Activated CD4-positive, alpha-beta T cell treated with anti-CD3 and anti-CD28 coated beads, Interleukin-2, amount 10 ng/mL, durations not matched to agents 24 days and 14 days (primary cell): ENCODE data around the gene CCR8. TPM values are rescaled to one million over a fixed set of nuclear protein-coding genes. Genes with fewer than 3 reads are reported as not detected.

ENCODE experiments used
- DNase-seq: peaks from one replicate; pipeline ENCODE4 v3.0.0; 2022
- H3K27ac Mint-ChIP-seq: one replicate; pipeline ENCODE4 v1.8.0; 2022; ENCODE audit warnings: mild to moderate bottlenecking, mixed read lengths
- H3K27me3 Mint-ChIP-seq: one replicate; pipeline ENCODE4 v1.8.0; 2022; ENCODE audit warnings: mixed read lengths
- H3K36me3 Mint-ChIP-seq: one replicate; pipeline ENCODE4 v1.8.0; 2022; ENCODE audit warnings: low read depth, mild to moderate bottlenecking, mixed read lengths
- H3K4me1 Mint-ChIP-seq: one replicate; pipeline ENCODE4 v1.8.0; 2021; ENCODE audit warnings: mixed read lengths
- H3K4me3 Mint-ChIP-seq: one replicate; pipeline ENCODE4 v1.8.0; 2022; ENCODE audit warnings: mild to moderate bottlenecking, moderate library complexity, mixed read lengths
- H3K9me3 Mint-ChIP-seq: one replicate; pipeline ENCODE4 v1.8.0; 2021; ENCODE audit warnings: mixed read lengths
- intact Hi-C: fragments of 100-400 bp; cut with micrococcal nuclease; formaldehyde crosslinking; loops from one replicate; pipeline ENCODE4 v1.15.1; 2023
- total RNA-seq: library from RNA; stranded (reverse); gene quantifications from 2 replicates; pipeline ENCODE4 v1.2.3, GENCODE V29; 2022

The CCR8 gene
- total RNA-seq, 1 donor from 2014 or later, result 5.7 TPM

DNA sequence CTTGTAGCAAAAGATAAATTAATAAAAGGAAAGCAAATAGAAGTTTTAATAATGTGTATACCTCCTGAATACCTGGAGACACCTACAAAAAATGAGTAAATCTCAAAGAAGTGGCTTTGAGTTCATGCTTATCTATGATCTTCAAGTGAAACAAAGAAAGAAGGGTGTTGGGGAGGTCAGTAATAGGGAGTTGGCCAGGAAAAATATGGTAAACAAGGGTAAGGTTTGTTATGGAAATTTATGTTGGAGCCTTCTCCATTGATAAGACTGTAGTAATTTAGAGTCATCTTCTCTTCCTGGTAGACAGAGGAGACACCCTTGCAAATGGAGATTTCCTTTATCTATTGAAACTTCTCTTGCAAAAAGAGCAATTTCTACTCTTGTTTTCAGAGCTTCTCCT is 6.6 kb upstream of the CCR8 start:
- peaks cover 3% of the 10 kb centered on the region for H3K9me3 Mint-ChIP-seq
- peaks cover 45% of the 10 kb centered on the region for H3K4me1 Mint-ChIP-seq
- no peak for DNase-seq
- peaks cover 4% of the 10 kb centered on the region for H3K36me3 Mint-ChIP-seq
- H3K4me3 Mint-ChIP-seq, result peak overlapping the region; percentile 32
- intact Hi-C loops, result no loop called here
- peaks cover 4% of the 10 kb centered on the region for H3K27me3 Mint-ChIP-seq
- peak overlapping the region; percentile 25 for H3K27ac Mint-ChIP-seq

DNA sequence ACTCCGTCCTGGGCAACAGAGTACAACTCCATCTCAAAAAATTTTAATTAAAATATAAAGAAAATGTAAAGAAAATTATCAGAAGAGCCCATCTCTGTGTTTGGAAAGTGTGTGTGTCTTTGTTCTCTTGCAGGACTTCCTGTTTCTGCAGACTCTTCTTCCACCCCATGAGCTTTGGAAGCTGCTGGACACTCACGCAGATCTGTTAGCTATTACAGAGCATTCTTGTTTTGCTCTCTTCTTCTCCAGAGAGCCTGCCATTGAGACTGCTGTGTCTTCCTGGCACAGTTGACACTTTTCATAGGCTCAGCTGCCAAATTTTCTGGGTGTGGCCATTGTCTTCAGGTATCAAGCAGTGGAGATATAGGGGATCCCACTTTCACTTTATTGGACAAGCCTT is 6.0 kb upstream of the CCR8 start:
- H3K4me1 Mint-ChIP-seq, result peaks cover 50% of the 10 kb centered on the region
- H3K27me3 Mint-ChIP-seq, result peaks cover 4% of the 10 kb centered on the region
- no peak overlapping the region for H3K4me3 Mint-ChIP-seq
- DNase-seq, result no peak
- peaks cover 3% of the 10 kb centered on the region for H3K9me3 Mint-ChIP-seq
- H3K36me3 Mint-ChIP-seq, result peaks cover 4% of the 10 kb centered on the region
- no peak overlapping the region for H3K27ac Mint-ChIP-seq
- intact Hi-C loops, result no loop called here

DNA sequence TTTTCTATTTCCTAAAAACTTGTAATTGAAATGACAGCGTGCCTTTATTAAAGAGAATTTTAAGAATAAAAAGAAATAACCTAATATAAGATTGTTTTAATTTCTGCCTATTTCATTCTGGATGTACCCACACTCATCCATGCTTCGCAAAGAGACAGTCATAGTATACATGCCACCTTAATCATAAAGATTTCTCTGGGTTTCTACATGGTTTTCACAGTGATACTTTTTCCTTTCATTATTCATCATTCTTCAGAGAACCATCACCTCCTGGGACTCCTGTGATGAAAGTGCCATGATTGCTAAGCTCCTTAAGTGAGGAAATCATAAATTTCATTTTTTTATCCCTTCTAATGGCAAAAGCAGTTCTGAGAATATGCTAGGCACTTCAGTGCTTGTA is 4.3 kb upstream of the CCR8 start:
- Mint-ChIP-seq H3K4me3 (no peak overlapping the region), H3K27ac (peak overlapping the region; percentile 8), H3K4me1 (peaks cover 58% of the 10 kb centered on the region), H3K27me3 (peaks cover 2% of the 10 kb centered on the region), H3K9me3 (no peaks in the 10 kb centered on the region), H3K36me3 (peaks cover 4% of the 10 kb centered on the region)
- intact Hi-C loops, result loop anchor here (1.0 kb wide), 1 partner anchor 18 kb away; no protein-coding TSS in a partner anchor
- DNase-seq, result no peak

DNA sequence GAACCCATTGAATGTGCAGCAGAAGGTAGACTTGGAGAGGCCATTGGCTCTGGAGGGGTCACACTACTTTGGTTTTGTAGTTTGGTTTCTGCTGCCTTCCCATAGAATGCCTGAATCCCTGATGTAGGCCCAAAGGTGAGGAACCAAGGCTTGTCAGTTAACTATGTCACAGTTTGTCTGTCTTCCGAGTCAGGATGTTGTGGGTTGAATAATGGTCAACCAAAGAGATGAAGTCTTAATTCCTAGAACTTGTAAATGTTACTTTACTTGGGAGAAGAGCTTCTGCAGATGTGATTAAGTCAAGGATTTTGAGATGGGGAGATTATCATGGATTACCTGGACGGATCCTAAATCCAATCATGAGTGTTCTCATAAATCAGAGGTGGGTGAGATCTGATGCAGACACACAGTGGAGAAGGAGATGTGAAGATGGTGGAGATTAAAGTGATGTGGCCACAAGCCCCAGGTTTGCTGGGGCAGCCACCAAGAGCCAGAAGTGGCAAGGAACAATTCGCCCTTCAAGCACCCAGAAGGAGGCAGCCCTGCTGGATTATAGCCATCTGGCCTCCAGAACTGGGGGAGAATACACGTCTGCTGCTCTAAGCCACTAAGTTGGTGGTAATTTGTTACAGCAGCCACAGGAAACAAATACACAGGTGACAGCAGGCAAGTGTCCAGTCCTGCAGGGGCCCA is 2.3 kb upstream of the CCR8 start:
- intact Hi-C loops, result no loop called here
- Mint-ChIP-seq H3K27me3 (no peaks in the 10 kb centered on the region), H3K36me3 (peaks cover 5% of the 10 kb centered on the region), H3K27ac (peak overlapping the region; percentile 72), H3K4me1 (peaks cover 49% of the 10 kb centered on the region), H3K9me3 (no peaks in the 10 kb centered on the region), H3K4me3 (peak overlapping the region; percentile 26)
- peak; percentile 57 for DNase-seq

DNA sequence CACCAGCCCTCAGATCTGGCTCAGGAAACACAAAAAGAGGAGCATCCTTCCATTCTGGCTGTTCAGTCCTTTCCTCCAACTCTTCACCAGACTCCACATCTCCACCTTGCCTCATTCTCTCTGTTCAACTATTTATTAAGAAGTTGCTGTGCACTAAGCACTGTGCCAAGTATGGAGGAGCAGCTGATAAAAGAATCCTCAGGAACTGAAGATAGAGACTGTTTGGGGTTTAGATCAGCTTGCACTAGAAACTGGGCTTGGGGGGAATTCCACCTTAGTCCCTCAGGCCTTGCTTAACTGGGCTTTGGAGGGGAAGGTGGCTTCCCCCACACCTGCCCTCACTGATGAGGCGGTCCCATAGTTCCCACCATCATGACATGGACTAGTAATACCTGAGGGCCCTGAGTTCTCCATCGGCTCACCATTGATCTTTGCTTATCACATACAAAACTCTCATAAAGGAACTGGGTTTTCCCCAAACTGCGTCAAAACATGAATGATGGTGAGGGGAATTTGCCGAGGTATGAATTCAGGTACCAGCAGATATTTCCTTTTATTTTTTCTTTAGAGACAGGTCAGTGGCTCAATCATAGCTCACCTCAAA is 1.7 kb upstream of the CCR8 start:
- no peaks in the 10 kb centered on the region for H3K9me3 Mint-ChIP-seq
- peak; percentile 75 for DNase-seq
- H3K4me3 Mint-ChIP-seq, result peak overlapping the region; percentile 37
- H3K27me3 Mint-ChIP-seq, result no peaks in the 10 kb centered on the region
- intact Hi-C loops, result loop anchor here (1.0 kb wide), 3 partner anchors 19 to 50 kb away; no protein-coding TSS in a partner anchor
- H3K36me3 Mint-ChIP-seq, result peaks cover 5% of the 10 kb centered on the region
- peaks cover 50% of the 10 kb centered on the region for H3K4me1 Mint-ChIP-seq
- peak overlapping the region; percentile 72 for H3K27ac Mint-ChIP-seq

DNA sequence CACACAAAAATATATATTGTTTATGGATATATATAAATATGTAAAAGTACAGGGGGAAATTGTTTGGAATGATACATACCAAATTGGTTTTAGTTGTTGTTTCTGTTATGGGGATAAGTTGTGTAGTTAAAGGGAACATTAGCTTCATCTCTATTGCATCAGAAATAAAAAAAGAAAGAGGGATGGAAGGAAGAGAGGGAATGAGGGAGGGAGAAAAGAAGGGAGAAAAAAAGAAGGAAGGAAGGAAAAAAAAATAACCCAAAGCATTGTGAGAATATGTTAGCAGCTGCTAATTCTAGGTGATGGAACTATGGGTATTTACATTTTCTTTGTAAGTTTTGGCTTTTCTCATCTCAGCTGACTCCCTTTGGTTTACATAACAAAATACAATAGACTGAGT is 1.3 kb downstream of the CCR8 start:
- Mint-ChIP-seq H3K9me3 (peaks cover 21% of the 10 kb centered on the region), H3K4me3 (peak overlapping the region; percentile 27), H3K27me3 (no peaks in the 10 kb centered on the region), H3K27ac (peak overlapping the region; percentile 40), H3K36me3 (peaks cover 19% of the 10 kb centered on the region), H3K4me1 (peaks cover 47% of the 10 kb centered on the region)
- DNase-seq, result no peak
- intact Hi-C loops, result no loop called here

DNA sequence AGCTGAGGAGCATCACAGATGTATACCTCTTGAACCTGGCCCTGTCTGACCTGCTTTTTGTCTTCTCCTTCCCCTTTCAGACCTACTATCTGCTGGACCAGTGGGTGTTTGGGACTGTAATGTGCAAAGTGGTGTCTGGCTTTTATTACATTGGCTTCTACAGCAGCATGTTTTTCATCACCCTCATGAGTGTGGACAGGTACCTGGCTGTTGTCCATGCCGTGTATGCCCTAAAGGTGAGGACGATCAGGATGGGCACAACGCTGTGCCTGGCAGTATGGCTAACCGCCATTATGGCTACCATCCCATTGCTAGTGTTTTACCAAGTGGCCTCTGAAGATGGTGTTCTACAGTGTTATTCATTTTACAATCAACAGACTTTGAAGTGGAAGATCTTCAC is 3.0 kb downstream of the CCR8 start:
- H3K4me1 Mint-ChIP-seq, result peaks cover 36% of the 10 kb centered on the region
- H3K9me3 Mint-ChIP-seq, result peaks cover 21% of the 10 kb centered on the region
- peaks cover 20% of the 10 kb centered on the region for H3K36me3 Mint-ChIP-seq
- peak; percentile 38 for DNase-seq
- H3K27ac Mint-ChIP-seq, result no peak overlapping the region
- no peaks in the 10 kb centered on the region for H3K27me3 Mint-ChIP-seq
- H3K4me3 Mint-ChIP-seq, result no peak overlapping the region
- intact Hi-C loops, result no loop called here

DNA sequence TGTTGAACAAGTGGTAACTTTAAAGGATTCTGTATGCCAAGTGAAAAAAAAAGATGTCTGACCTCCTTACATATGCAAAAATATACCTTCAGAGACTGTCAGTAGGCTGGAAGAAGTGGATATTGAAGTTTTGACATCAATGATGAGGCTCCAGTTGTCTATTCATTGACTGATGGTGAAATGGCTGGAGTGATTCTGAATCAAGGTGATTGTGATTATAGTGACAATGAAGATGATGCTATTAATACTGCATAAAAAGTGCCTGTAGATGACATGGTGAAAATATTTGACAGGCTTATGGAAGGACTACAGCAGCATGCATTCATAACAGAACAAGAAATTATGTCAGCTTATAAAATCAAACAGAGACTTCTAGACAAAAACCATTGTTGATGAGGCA is 4.1 kb downstream of the CCR8 start:
- Mint-ChIP-seq H3K4me3 (no peak overlapping the region), H3K9me3 (peaks cover 21% of the 10 kb centered on the region), H3K27ac (no peak overlapping the region), H3K4me1 (peaks cover 25% of the 10 kb centered on the region), H3K36me3 (peaks cover 20% of the 10 kb centered on the region), H3K27me3 (no peaks in the 10 kb centered on the region)
- DNase-seq, result no peak
- intact Hi-C loops, result no loop called here

DNA sequence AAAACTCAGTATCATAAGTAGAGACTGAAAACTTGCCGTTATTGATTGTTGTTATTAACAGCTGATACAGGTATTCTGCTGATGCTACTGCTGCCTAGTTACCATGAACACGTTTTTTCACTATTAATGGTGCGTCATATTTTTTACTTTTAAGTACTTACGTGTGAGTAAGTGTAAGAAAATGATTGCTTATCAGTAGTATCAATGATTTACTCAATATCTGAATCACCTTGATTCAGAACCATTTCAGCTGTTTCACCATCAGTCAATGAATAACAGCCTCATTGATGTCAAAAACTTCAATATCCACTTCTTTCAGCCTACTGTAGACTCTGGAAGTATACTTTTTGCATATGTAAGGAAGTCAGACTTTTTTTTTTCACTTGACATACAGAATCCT is 4.7 kb downstream of the CCR8 start:
- Mint-ChIP-seq H3K27me3 (no peaks in the 10 kb centered on the region), H3K4me1 (peaks cover 23% of the 10 kb centered on the region), H3K9me3 (peaks cover 21% of the 10 kb centered on the region), H3K36me3 (peaks cover 24% of the 10 kb centered on the region), H3K4me3 (no peak overlapping the region), H3K27ac (no peak overlapping the region)
- DNase-seq, result no peak
- intact Hi-C loops, result no loop called here

DNA sequence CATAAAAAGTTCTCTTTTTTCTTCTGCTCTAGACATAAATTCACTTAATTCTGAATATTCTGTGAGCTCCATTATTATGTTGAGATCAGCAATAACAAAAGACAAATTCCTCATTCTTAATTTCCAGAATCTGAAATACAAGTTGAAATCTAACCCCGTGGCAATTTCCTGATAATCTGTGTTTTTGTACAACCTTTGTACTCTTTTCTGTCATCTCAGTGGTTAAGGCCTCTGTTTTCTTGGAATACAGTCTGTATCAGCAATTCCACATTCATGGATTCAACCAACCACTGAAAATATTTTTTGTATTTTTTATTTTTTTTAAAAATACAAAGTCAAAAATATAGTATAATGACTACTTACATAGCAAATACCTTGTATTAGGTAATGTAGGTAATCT is 8.7 kb downstream of the CCR8 start:
- peaks cover 17% of the 10 kb centered on the region for H3K9me3 Mint-ChIP-seq
- no peak for DNase-seq
- no peaks in the 10 kb centered on the region for H3K27me3 Mint-ChIP-seq
- no peak overlapping the region for H3K27ac Mint-ChIP-seq
- intact Hi-C loops, result no loop called here
- peaks cover 8% of the 10 kb centered on the region for H3K4me1 Mint-ChIP-seq
- no peak overlapping the region for H3K4me3 Mint-ChIP-seq
- peaks cover 24% of the 10 kb centered on the region for H3K36me3 Mint-ChIP-seq

DNA sequence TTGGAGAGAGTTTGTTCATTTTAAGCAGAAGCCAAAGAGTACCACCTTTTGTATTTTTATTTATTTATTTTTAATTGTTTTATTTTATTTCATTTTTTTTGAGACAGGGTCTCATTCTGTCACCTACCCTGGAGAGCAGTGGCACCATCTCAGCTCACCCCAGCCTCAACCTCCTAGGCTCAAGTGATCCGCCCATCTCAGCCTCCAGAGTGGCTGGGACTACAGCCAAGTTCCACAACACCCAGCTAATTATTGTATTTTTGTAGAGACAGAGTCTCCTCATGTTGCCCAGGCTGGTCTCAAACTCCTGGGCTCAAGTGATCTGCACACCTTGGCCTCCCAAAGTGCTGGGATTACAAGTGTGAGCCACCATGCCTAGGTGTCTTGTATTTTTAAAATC is 9.6 kb downstream of the CCR8 start:
- intact Hi-C loops, result no loop called here
- H3K4me1 Mint-ChIP-seq, result peaks cover 13% of the 10 kb centered on the region
- H3K9me3 Mint-ChIP-seq, result peaks cover 12% of the 10 kb centered on the region
- DNase-seq, result no peak
- peaks cover 20% of the 10 kb centered on the region for H3K36me3 Mint-ChIP-seq
- no peaks in the 10 kb centered on the region for H3K27me3 Mint-ChIP-seq
- H3K4me3 Mint-ChIP-seq, result no peak overlapping the region
- no peak overlapping the region for H3K27ac Mint-ChIP-seq

DNA sequence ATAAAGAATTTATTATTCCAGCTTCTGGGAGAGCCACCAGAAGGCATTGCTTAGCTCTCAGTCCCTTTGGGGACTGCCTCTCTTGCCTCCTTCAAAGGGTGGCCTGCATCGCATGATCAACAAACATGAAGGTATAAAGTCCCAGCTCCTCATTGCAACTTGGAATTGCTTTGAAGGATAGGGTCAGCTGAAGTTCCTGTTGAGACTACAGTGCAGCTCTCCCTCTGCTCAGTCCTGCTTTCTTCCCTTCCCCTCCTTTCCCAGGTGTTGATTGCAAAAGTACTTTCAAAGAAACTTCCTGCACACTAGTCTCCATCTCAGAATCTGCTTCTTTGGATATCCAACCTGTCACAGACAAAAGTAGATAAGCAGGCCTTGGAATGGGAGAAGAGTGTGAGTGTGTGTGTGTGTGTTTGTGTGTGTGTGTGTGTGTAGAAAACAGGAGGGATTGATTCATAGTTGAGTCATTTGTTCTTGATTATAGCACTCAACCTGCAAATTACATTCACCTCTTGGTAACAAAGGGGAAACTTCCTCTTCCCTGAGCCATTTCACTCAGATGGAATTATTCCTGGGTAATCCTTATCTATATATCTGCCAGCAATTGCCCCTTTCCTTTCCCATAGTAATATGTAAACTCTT is 13.7 kb downstream of the CCR8 start:
- H3K27ac Mint-ChIP-seq, result no peak overlapping the region
- H3K9me3 Mint-ChIP-seq, result no peaks in the 10 kb centered on the region
- peaks cover 37% of the 10 kb centered on the region for H3K4me1 Mint-ChIP-seq
- intact Hi-C loops, result loop anchor here (1.0 kb wide), 1 partner anchor 18 kb away; no protein-coding TSS in a partner anchor
- no peaks in the 10 kb centered on the region for H3K27me3 Mint-ChIP-seq
- DNase-seq, result peak; percentile 48
- H3K4me3 Mint-ChIP-seq, result no peak overlapping the region
- peaks cover 11% of the 10 kb centered on the region for H3K36me3 Mint-ChIP-seq

DNA sequence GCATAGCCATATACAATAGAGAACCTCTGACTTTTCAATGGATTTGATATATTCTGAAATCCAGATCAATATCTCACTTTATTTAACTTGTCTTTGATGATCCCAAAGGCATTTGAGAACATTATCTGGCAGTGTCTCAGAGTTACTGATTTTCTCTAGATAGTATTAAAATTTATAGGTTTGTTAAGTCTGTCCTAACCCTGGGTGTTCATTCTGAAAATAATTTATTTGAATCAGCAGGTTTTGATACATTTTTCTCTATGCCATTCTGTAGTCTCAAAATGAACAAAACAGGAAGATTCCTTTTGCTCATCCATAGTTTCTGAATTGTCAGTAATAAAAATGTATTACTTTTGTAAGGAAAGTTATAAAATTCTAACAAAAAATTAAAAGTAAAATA is 14.3 kb downstream of the CCR8 start:
- peaks cover 10% of the 10 kb centered on the region for H3K36me3 Mint-ChIP-seq
- H3K27me3 Mint-ChIP-seq, result no peaks in the 10 kb centered on the region
- DNase-seq, result no peak
- H3K4me1 Mint-ChIP-seq, result peaks cover 38% of the 10 kb centered on the region
- no peaks in the 10 kb centered on the region for H3K9me3 Mint-ChIP-seq
- intact Hi-C loops, result loop anchor here (1.0 kb wide), 1 partner anchor 18 kb away; no protein-coding TSS in a partner anchor
- no peak overlapping the region for H3K27ac Mint-ChIP-seq
- no peak overlapping the region for H3K4me3 Mint-ChIP-seq

DNA sequence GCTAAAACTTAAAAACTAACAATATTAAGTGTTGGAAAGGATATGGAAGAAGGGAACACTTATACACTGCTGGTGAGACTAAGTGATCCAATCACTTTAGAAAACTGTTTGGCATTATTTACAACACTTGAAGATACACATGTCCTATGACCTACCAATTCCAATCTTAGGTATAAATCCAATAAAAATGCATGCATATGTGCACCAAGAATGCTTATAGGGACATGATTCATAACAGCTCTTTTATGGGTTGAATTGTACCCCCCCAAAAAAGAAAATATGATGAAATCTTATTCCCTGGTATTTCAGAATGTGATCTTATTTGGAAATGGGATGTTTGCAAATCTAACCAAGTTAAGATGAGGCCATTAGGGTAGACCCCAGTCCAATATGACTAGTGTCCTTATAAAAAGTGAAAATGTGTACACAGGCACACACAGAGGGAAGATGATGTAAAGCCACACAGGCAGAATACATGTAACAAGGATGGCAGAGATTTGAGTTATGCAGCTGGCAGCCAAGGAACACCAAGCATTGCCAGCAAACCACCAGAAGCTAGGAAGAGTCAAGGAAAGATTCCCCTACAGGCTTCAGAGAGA is 15.3 kb downstream of the CCR8 start:
- intact Hi-C loops, result no loop called here
- no peak overlapping the region for H3K4me3 Mint-ChIP-seq
- H3K27ac Mint-ChIP-seq, result no peak overlapping the region
- peaks cover 4% of the 10 kb centered on the region for H3K36me3 Mint-ChIP-seq
- peak; percentile 24 for DNase-seq
- H3K27me3 Mint-ChIP-seq, result no peaks in the 10 kb centered on the region
- no peaks in the 10 kb centered on the region for H3K9me3 Mint-ChIP-seq
- peaks cover 43% of the 10 kb centered on the region for H3K4me1 Mint-ChIP-seq
